ENCODE results near the gene RGPD5.
"Not testable (repeated sequence)": the region's sequence is repeated elsewhere in the genome, so short reads cannot be mapped to it uniquely, and the experiment has no call there.

- not testable (repeated sequence) for TF ChIP-seq CTCF (IDR thresholded peaks at IDR 0.05; ENCODE audit: low read length); EZH2 (IDR thresholded peaks at IDR 0.05; ENCODE audit: borderline replicate concordance, low read length)
Observed at GRCh38 chr2:109891024-109891423, 96.9 kb downstream of the RGPD5 start.
